RWPE1 (cell line): Measurements from ENCODE around the gene RAB7B.
"Not testable (repeated sequence)": the region's sequence is repeated elsewhere in the genome, so short reads cannot be mapped to it uniquely, and the experiment has no call there.

ENCODE experiments used
- CTCF ChIA-PET: fragments of 350-600 bp; sonication (Branson Sonifier 250); formaldehyde crosslinking; extraction: SDS; loops from one replicate; lab custom pipeline; 2021; lab: Yijun Ruan, JAX
- POLR2A ChIA-PET: fragments of 400-600 bp; formaldehyde crosslinking; extraction: SDS; loops from one replicate; lab custom pipeline; 2020; ENCODE audit warnings: antibody characterized with exemption; ENCODE audit not compliant: low non-redundant PET; lab: Yijun Ruan, JAX
- DNase-seq: peaks from one replicate; pipeline ENCODE4 v3.0.0; 2012; ENCODE audit warnings: low spot score
- H3K27ac ChIP-seq: fragments of 450-650 bp; 2 replicates; pipeline ENCODE4 v1.5.1; 2017
- TF ChIP-seq, protein P1 (sequence below): fragments of 450-650 bp; conservative IDR thresholded peaks from 2 replicates; pipeline ENCODE4 v1.5.1; 2017; ENCODE audit warnings: low read depth, mild to moderate bottlenecking

Gene RAB7B, protein sequence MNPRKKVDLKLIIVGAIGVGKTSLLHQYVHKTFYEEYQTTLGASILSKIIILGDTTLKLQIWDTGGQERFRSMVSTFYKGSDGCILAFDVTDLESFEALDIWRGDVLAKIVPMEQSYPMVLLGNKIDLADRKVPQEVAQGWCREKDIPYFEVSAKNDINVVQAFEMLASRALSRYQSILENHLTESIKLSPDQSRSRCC

DNA sequence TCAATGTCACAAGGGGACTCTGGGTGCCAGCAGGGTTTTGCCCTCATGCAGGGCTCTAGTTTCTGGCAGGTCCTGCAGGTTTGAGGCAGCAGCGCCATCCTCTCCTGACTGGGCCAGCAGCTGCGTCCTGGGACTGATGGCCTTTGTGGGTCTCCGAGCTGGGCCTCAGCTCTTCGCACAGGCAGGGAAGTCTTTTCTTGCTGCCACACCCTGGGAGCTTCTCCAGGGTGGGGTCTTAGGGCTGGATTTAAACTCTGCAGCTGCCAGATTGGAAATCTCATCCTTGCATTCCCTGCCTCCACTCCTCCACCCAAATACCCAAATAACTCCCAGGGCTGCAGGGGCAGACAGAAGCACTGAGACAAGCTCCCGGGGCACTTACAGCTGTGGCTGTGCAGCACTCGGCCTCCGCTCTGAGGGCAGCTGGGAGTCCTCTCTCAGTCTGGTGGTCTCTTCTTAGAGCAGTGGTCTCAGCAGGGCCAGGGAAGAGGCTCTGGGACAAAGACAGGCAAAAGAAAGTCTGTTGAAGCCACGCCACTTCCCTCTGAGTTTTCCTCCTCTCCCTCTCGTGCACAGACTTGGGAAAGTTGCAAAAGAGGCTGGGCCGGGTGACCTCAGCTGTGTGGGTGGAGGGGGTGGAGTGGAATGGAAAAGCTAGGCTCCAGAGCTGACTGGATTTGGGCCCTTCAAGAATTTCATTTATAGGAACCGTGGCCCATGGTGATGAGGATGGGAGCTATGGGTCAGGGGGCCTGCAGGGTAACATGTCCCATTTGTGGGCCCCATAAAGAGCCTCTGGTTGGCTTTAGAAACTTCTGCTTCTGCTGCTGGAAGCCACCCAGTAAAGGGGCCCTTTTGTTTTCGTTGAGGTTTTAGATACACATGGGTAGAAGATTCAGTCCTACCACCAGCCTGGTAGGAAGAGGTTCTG is at the start of gene RAB7B:
TSS of gene RAB7B (minus strand) at position 525 of the 931 bp plus-strand sequence. CDS start 9,260 bp downstream, outside the sequence.
- H3K27ac ChIP-seq = peak within 1 kb of the TSS; percentile 99
- peak; percentile 94 for DNase-seq
- POLR2A ChIA-PET = interaction anchor here (0.6 to 1.3 kb wide), 2 partner anchors 18 to 100 kb away, joined by 6 to 9 read pairs; no protein-coding TSS in a partner anchor
- TF ChIP-seq, protein P1, sequence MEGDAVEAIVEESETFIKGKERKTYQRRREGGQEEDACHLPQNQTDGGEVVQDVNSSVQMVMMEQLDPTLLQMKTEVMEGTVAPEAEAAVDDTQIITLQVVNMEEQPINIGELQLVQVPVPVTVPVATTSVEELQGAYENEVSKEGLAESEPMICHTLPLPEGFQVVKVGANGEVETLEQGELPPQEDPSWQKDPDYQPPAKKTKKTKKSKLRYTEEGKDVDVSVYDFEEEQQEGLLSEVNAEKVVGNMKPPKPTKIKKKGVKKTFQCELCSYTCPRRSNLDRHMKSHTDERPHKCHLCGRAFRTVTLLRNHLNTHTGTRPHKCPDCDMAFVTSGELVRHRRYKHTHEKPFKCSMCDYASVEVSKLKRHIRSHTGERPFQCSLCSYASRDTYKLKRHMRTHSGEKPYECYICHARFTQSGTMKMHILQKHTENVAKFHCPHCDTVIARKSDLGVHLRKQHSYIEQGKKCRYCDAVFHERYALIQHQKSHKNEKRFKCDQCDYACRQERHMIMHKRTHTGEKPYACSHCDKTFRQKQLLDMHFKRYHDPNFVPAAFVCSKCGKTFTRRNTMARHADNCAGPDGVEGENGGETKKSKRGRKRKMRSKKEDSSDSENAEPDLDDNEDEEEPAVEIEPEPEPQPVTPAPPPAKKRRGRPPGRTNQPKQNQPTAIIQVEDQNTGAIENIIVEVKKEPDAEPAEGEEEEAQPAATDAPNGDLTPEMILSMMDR = no peak
- CTCF ChIA-PET = interaction anchor here (0.5 to 1.5 kb wide), 8 partner anchors 19 to 626 kb away, joined by 3 to 10 read pairs (median 4); no protein-coding TSS in a partner anchor

DNA sequence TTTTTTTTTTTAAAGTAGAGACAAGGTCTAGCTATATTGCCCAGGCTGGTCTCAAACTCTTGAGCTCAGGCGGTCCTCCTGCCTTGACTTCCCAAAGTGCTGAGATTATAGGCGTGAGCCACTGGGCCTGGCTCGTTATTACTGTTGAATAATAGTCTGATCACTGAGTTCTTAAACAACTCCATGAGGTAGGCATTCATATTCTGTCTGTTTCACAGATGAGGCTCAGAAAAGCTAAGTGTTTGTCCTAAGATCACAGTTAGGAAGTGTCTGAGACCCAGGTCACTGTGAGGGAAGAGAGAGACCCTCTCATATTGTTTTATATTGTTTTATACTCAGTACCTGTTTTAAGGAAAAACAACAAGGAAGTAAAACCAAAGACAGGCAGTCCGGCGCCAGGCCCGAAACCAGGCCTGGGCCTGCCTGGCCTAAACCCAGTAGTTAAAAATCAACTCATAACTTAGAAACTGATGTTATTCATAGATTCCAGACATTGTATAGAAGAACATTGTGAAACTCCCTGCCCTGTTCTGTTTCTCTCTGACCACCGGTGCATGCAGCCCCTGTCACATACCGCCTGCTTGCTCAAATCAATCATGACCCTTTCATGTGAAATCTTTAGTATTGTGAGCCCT is 49.2 kb upstream of the RAB7B start:
- H3K27ac ChIP-seq, POLR2A ChIA-PET, DNase-seq: not testable (repeated sequence)
- CTCF ChIA-PET = interaction anchor here (0.6 kb wide), 1 partner anchor 416 kb away, joined by 3 read pairs; no protein-coding TSS in a partner anchor

DNA sequence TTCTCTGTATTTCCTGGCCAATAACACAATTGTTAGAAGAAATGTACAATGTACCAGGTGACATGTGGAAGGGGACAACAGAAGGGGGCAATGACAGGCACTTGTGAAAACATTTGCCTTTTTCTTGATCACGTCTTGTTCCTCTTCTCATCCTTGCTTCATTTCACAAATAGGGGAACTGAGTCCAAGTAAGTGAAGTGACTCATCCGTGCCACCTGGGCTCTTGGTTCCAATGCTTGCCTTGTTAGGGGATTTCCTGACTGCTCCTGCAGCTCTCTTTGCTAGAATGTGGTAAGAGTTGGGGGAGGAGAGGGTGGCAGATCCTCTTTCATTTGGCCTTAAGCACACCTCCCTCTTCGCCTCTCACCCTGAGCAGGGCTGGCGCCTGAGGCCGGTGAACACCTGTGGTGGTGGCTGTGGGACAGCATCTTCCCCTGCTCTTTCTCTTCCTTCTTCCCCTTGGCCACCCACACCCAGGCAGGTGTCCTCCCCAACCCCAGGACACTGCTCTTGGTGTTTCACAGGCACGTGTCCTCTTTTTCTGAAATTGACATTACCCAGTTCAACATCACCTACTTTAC is 47.5 kb upstream of the RAB7B start:
- no peak overlapping the region for H3K27ac ChIP-seq
- DNase-seq = no peak
- TF ChIP-seq, protein P1 = no peak
- POLR2A ChIA-PET = no interaction called here
- CTCF ChIA-PET = no interaction called here

DNA sequence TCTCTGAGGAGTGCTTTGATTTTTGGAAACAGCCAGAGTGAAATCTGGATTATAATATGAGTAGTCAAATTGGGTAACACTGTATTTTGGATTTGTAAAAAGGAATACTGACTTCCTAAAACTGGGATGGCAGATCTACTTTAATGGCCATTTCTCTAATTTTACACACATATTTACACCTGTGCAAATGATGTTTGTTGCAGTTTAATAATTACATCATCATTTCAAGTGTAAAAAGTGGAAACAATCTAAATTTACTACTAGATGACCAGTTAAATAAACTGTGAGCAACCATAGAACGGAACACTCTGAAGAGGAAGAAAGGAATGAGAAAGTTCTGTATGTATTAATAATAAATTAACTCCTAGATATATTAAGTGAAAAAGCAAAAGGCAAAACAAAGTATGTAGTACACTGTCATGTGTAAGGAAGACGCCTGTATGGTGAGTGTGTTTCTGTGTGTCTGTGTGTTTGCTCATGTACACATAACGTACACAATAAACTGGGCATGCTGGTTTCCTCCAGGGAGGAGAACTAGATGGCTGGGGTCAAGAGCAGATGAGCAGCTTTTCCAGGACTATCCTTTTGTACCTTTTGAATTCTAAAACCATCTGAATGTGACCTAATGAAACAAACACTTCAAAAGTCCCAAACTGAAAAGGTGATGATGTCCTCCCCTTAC is 46.9 kb upstream of the RAB7B start:
- ChIA-PET POLR2A (no interaction called here), CTCF (no interaction called here)
- TF ChIP-seq, protein P1 = no peak
- H3K27ac ChIP-seq = no peak overlapping the region
- DNase-seq = no peak

DNA sequence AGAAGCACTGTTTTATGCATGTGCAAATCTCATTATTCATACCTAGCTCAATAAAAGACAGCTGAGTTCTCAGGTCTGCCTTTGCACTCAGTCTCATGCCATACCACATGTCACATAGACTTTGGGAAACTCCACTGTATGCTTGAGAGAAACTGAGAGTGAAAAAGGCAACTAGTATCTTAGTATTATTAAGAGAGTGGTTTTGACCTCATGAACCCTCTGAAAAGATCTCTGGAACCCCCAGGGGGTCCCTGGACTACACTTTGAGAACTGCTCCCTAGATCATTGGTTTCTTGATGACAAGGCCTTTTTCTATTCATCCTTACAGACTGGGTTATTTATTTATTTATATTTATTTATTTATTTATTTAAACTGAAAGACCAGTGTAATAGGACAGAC is 46.1 kb upstream of the RAB7B start:
- H3K27ac ChIP-seq = no peak overlapping the region
- ChIA-PET POLR2A (no interaction called here), CTCF (no interaction called here)
- TF ChIP-seq, protein P1 = no peak
- no peak for DNase-seq

DNA sequence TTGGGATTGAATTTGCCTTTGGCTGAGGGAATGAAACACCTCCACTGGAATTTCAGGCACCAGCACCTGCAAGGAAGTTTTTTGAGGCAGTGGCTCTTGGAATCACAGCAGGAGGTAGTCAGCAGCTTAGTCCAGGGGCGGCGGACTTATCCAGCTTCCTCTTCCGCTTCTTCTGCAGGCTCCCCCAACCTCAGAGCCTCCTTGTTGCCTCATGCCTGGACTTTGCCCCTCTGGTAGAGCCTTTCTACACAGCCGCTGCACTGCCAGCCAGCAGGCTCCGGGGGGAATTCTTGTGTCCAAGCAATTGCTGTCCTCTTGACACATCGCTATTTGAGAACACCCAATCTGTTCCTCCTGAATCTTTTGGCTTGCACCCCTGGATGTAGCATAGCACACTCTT is 45.4 kb upstream of the RAB7B start:
- TF ChIP-seq, protein P1 = no peak
- no peak overlapping the region for H3K27ac ChIP-seq
- no peak for DNase-seq
- ChIA-PET CTCF (interaction anchor here (1.0 to 1.4 kb wide), 3 partner anchors 18 to 86 kb away, joined by 3 to 10 read pairs (median 5); no protein-coding TSS in a partner anchor), POLR2A (no interaction called here)
